GM20431 (cell line): ENCODE results near the gene DMXL2.
"Not testable (repeated sequence)": the region's sequence is repeated elsewhere in the genome, so short reads cannot be mapped to it uniquely, and the experiment has no call there.

Experiments used
- in situ Hi-C: fragments of 300-500 bp; cut with MseI, MboI; formaldehyde crosslinking; loops from one replicate; pipeline ENCODE4 v1.15.0; 2020; ENCODE audit warnings: low sequenced_read_pairs; ENCODE audit not compliant: unreplicated experiment

DMXL2 gene

GRCh38 chr15:51580982-51581381, 41.6 kb downstream of the DMXL2 start:
- in situ Hi-C loops, result no loop called here

GRCh38 chr15:51580385-51580784, 42.2 kb downstream of the DMXL2 start:
- in situ Hi-C loops, result no loop called here

GRCh38 chr15:51579012-51579411, 43.6 kb downstream of the DMXL2 start:
- in situ Hi-C loops, result no loop called here

- in situ Hi-C loops, result no loop called here
These were observed 44.8 kb downstream of the DMXL2 start for GRCh38 chr15:51577636-51578304.

GRCh38 chr15:51576911-51577500, 45.6 kb downstream of the DMXL2 start:
- in situ Hi-C loops, result no loop called here

GRCh38 chr15:51576286-51576850, 46.2 kb downstream of the DMXL2 start:
- in situ Hi-C loops, result no loop called here

- in situ Hi-C loops, result no loop called here
These were observed 46.8 kb downstream of the DMXL2 start for GRCh38 chr15:51575775-51576174.

- in situ Hi-C loops, result not testable (repeated sequence)
These were observed 49.2 kb downstream of the DMXL2 start for GRCh38 chr15:51573352-51573751.

GRCh38 chr15:51568939-51569784, 53.4 kb downstream of the DMXL2 start:
- in situ Hi-C loops, result not testable (repeated sequence)

- in situ Hi-C loops, result no loop called here
These were observed 61.3 kb downstream of the DMXL2 start for GRCh38 chr15:51561271-51561670.

- in situ Hi-C loops, result no loop called here
These were observed 63.7 kb downstream of the DMXL2 start for GRCh38 chr15:51558876-51559275.

GRCh38 chr15:51558411-51558810, 64.2 kb downstream of the DMXL2 start:
- in situ Hi-C loops, result no loop called here

- in situ Hi-C loops, result no loop called here
These were observed 71.7 kb downstream of the DMXL2 start for GRCh38 chr15:51550841-51551240.

- in situ Hi-C loops, result no loop called here
These were observed 74.9 kb downstream of the DMXL2 start for GRCh38 chr15:51547656-51548055.

- in situ Hi-C loops, result no loop called here
These were observed 85.5 kb downstream of the DMXL2 start for GRCh38 chr15:51536965-51537574.

GRCh38 chr15:51533672-51534398, 88.7 kb downstream of the DMXL2 start:
- in situ Hi-C loops, result no loop called here

- in situ Hi-C loops, result no loop called here
These were observed 95.6 kb downstream of the DMXL2 start for GRCh38 chr15:51526955-51527354.

- in situ Hi-C loops, result no loop called here
These were observed 98.2 kb downstream of the DMXL2 start for GRCh38 chr15:51524376-51524775.

GRCh38 chr15:51516291-51516690, 106.3 kb downstream of the DMXL2 start:
- in situ Hi-C loops, result no loop called here

- in situ Hi-C loops, result no loop called here
These were observed 117.3 kb downstream of the DMXL2 start for GRCh38 chr15:51505251-51505650.
